DOHH2 (cell line): Measurements from ENCODE around the gene MVB12B.

Source experiments
- EZH2phosphoT487 ChIP-seq: fragments of 200-600 bp; sonication (generic); IDR thresholded peaks from 2 replicates; pipeline ENCODE4 v1.6.1; 2017; ENCODE audit warnings: borderline replicate concordance, mild to moderate bottlenecking, antibody characterized with exemption, low read length, moderate library complexity, mixed read lengths
- TF ChIP-seq, protein P1 (sequence below): fragments of 200-600 bp; sonication (generic); IDR thresholded peaks from one replicate; pipeline ENCODE4 v1.5.1; 2014; ENCODE audit warnings: antibody characterized with exemption, mild to moderate bottlenecking, low read depth, low read length; ENCODE audit not compliant: poor library complexity, severe bottlenecking

DNA sequence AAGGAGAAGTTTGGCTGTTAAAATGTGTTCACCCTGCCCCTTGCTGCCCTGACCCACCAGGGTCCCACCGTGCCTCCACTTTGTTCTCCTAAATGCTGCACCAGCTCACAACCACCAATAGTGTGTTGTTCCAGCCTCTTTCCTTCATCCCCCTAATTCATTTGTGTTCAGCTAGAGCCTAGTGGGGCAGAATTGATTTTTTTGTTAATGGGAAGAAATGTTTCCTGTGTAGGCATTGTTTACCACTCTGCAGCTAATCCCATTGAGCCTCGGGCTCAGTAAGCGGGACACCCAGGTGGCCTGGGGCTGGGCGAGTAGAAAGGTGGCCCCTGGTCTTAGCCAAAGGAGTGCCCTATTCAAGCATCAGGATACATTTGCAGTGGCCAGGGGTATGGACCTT lies 127.6 kb downstream of the MVB12B start:
- TF ChIP-seq, protein P1, sequence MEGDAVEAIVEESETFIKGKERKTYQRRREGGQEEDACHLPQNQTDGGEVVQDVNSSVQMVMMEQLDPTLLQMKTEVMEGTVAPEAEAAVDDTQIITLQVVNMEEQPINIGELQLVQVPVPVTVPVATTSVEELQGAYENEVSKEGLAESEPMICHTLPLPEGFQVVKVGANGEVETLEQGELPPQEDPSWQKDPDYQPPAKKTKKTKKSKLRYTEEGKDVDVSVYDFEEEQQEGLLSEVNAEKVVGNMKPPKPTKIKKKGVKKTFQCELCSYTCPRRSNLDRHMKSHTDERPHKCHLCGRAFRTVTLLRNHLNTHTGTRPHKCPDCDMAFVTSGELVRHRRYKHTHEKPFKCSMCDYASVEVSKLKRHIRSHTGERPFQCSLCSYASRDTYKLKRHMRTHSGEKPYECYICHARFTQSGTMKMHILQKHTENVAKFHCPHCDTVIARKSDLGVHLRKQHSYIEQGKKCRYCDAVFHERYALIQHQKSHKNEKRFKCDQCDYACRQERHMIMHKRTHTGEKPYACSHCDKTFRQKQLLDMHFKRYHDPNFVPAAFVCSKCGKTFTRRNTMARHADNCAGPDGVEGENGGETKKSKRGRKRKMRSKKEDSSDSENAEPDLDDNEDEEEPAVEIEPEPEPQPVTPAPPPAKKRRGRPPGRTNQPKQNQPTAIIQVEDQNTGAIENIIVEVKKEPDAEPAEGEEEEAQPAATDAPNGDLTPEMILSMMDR: no peak
- no peak for TF ChIP-seq EZH2phosphoT487
